Measurements from ENCODE around the gene FTCD. TPM values are rescaled to one million over a fixed set of nuclear protein-coding genes. Genes with fewer than 3 reads are reported as not detected.

Gene FTCD
- total and polyA plus RNA-seq, 12 donors = 0.14 to 4.4 (median 1.1) TPM

DNA sequence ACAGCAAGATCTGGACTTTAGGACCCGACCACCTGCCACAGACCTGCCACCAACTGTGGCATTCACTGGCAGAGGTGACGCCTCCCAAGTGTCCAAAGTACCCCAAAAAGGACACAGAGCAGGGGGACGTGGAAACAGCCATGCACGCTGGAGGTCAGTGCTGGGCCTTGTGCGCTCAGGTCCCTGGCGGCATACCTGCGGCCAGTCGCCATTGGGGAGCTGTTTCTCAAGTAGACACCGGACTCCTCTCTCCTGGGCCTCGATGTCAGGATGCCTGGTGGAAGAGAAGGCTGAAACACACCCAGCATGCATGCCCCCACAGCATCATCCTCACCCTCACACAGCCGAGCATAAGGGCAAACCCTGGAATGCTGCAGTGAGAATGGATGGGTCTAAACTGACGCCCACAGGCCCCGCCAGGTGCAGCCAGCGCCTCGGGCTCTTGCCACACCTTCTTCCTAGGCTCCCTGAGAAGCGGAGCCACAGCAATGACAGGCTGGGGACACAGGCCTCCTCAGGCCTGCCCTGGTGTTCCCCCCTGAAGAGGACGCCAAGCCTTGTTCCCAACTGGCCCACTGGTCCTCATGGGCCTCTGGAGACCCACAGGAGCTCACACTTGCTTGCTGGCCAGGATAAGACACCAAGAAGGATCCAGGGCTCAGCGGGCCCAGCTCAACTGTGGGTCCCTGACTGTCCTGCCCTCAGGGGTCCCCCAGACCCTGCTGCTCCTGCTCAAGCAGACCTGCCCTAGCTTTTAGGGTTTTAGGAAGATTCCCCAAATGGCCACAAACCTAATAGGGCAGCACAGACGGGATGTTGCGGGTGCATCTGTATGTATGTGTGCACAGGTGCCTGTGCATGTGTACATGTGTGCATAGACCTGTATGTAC, 36.6 kb upstream of the FTCD start:
- 97 to 98% methylated on average over 20 of the region's 20 CpGs for WGBS, 2 donors
- Histone ChIP-seq H3K4me3 (no peak overlapping the region), H3K9me3 (no peaks in the 10 kb centered on the region), H3K4me1 (peaks cover 15 to 38% (median 24%) of the 10 kb centered on the region in 9 donors), H3K27ac (peak overlapping the region in 1 of 10 donors; percentile 23), H3K36me3 (peaks cover 0 to 72% (median 21%) of the 10 kb centered on the region in 9 donors), H3K27me3 (no peaks in the 10 kb centered on the region)
- DNase-seq = no peak
- intact Hi-C loops (cut with DNase I) = loop anchor here in 1 of 10 donors (10.0 kb wide), 1 partner anchor 83 kb away; no protein-coding TSS in a partner anchor
- TF ChIP-seq, protein P1, sequence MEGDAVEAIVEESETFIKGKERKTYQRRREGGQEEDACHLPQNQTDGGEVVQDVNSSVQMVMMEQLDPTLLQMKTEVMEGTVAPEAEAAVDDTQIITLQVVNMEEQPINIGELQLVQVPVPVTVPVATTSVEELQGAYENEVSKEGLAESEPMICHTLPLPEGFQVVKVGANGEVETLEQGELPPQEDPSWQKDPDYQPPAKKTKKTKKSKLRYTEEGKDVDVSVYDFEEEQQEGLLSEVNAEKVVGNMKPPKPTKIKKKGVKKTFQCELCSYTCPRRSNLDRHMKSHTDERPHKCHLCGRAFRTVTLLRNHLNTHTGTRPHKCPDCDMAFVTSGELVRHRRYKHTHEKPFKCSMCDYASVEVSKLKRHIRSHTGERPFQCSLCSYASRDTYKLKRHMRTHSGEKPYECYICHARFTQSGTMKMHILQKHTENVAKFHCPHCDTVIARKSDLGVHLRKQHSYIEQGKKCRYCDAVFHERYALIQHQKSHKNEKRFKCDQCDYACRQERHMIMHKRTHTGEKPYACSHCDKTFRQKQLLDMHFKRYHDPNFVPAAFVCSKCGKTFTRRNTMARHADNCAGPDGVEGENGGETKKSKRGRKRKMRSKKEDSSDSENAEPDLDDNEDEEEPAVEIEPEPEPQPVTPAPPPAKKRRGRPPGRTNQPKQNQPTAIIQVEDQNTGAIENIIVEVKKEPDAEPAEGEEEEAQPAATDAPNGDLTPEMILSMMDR (IDR thresholded peaks at IDR 0.05) = no peak
- ATAC-seq = no peak

DNA sequence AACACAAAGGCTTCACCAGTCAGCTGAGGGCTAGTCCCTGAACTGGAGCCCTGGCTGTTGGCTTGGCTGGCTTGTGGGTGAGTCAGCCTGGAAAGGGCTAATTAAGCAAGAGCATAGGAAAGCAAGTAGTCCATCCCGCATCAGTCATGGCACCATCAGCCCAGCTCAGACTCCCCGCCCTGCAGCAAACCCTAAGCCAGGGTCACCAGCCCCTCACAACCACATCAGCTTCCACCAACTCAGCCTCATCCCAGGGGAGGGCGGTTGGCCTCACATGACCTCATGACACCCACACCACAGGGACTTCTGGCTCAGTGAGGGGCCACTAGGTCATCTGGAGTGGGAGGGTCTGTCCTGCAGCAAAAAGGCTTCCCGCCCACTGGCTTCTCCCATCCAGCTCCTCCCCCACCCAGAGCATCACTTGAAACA, 35.9 kb upstream of the FTCD start:
- peak in 1 of 8 donors; percentile 44 for ATAC-seq
- Histone ChIP-seq H3K27me3 (no peaks in the 10 kb centered on the region), H3K4me3 (no peak overlapping the region), H3K36me3 (peaks cover 0 to 65% (median 21%) of the 10 kb centered on the region in 9 donors), H3K4me1 (peaks cover 15 to 38% (median 24%) of the 10 kb centered on the region in 9 donors), H3K27ac (peak overlapping the region in 6 of 10 donors; percentile 23 to 96 (median 82)), H3K9me3 (no peaks in the 10 kb centered on the region)
- 82 to 91% methylated on average over 4 of the region's 4 CpGs for WGBS, 2 donors
- no peak for DNase-seq
- intact Hi-C loops (cut with DNase I) = loop anchor here in 1 of 10 donors (10.0 kb wide), 1 partner anchor 84 kb away; no protein-coding TSS in a partner anchor
- TF ChIP-seq, protein P1 (IDR thresholded peaks at IDR 0.05) = no peak

DNA sequence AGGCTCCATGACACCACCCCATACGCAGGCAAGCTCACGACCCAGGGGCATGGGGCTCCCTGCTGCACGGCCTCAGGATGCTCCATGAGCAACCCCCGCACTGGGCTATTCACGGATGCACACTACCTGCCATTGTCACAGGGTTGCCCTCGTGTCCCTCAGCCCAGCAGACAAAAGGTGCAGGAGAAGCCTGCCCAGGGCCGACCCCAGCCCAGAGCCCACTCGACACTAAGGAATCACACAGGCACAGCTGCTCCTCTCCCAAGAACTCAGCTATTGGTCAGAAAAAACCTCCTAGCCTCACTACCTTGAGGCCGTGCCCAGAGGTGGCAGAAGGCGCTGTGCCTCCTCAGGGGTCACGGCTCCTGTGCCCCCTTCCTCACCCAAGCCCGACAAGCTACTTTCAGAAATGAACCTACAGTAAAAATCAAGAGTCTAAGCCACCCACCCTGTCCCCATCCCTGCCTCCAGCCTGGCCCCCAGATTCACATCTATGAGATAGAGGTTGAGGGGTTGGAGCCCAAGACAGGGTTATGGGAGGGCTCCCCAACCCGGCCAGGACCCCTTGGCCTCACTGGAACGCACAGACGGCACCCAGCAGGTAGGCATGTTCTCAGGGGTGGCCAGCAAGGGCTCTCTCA, 35.2 kb upstream of the FTCD start:
- 92 to 94% methylated on average over 11 to 15 of the region's 15 CpGs for WGBS, 2 donors

More for the DNA sequence above, 35.2 kb upstream of the FTCD start:
- TF ChIP-seq, protein P1 (IDR thresholded peaks at IDR 0.05) = no peak
- peak overlapping the region in 6 of 10 donors; percentile 47 to 96 (median 90) for H3K27ac ChIP-seq
- no peaks in the 10 kb centered on the region for H3K9me3 ChIP-seq
- no peaks in the 10 kb centered on the region for H3K27me3 ChIP-seq
- no peak for ATAC-seq
- DNase-seq = no peak
- no peak overlapping the region for H3K4me3 ChIP-seq
- peaks cover 15 to 38% (median 26%) of the 10 kb centered on the region in 9 donors for H3K4me1 ChIP-seq
- H3K36me3 ChIP-seq = peaks cover 0 to 59% (median 18%) of the 10 kb centered on the region in 9 donors
- intact Hi-C loops (cut with DNase I) = loop anchor here in 1 of 10 donors (10.0 kb wide), 1 partner anchor 84 kb away; no protein-coding TSS in a partner anchor
